Erythroblast (primary cell): Measurements from ENCODE around the gene PHLDA2.
"Not testable (repeated sequence)": the region's sequence is repeated elsewhere in the genome, so short reads cannot be mapped to it uniquely, and the experiment has no call there.

Experiments used
- GATA1 ChIP-seq: IDR thresholded peaks from 2 replicates; pipeline ENCODE4 v1.6.1; 2011; ENCODE audit warnings: low read depth, mild to moderate bottlenecking, control low read depth, low read length, moderate library complexity
- POLR2A ChIP-seq: IDR thresholded peaks from 2 replicates; pipeline ENCODE4 v1.6.1; 2011; ENCODE audit warnings: mild to moderate bottlenecking, low read length

GRCh38 chr11:2937641-2938457 is 8.6 kb upstream of the PHLDA2 start:
- TF ChIP-seq POLR2A, GATA1: not testable (repeated sequence)
